GM19099 (cell line): ENCODE data around the gene FARSB.

Source experiments
- POLR2A ChIP-seq: IDR thresholded peaks from 3 replicates; pipeline ENCODE4 v1.6.1; 2011; ENCODE audit warnings: low read depth; ENCODE audit not compliant: insufficient read length; ENCODE audit errors: extremely low read depth

FARSB gene

DNA sequence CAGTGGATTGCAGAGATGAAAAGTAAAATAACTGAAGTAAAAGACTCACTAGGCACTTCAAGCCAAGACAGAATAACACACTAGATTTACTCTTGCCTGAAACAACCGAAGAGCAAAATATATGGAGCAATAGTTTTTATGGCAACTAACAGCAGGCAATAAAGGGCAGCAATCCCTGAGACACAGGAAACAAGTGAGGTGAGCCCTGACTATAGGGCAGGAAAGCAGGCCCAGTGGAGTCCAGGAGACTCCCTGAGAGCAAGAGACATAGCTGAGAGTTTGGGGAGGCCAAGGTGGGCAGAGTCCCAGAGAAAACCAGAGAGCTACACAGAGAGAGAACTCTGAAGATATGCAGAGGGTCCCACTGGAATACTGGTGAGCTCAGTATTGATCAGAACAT is 18.8 kb downstream of the FARSB start:
- no peak for TF ChIP-seq POLR2A

DNA sequence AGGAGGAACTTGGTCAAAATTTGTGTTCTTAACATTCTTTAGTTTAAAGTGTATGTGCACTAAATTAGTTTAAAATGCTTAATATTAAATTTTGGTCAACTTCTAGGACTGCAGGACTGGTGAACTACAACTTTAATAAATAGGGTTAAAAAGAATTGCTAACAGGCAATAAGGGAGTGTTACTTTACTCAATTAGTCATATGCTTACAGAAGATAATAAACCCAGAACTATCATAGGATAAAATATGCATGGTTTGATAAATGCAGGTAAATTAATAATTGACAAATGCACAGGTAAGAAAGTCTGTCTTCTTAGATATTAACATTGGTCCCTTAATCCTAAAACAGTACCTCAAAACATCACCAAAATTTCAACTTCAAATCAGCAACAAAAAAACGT is 20.6 kb downstream of the FARSB start:
- TF ChIP-seq POLR2A = no peak

DNA sequence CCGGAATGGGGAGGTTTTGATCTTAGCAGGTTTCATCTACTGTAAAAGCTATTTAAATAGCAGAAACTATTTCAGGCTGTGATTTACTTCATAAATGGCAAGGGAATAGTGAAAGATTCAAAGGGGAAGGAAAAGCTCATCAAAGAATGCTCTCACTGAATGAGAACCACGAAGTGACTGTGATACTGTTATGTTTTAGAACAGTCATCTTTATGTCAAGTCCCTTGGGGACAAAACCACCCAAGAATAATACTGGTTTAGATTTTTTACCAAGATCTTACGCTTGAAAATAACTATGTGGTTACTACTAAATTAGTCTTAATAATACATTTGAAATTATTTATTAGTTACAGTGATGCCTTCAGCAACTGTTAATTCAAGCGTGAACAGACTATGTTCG is 28.1 kb downstream of the FARSB start:
- no peak for TF ChIP-seq POLR2A

DNA sequence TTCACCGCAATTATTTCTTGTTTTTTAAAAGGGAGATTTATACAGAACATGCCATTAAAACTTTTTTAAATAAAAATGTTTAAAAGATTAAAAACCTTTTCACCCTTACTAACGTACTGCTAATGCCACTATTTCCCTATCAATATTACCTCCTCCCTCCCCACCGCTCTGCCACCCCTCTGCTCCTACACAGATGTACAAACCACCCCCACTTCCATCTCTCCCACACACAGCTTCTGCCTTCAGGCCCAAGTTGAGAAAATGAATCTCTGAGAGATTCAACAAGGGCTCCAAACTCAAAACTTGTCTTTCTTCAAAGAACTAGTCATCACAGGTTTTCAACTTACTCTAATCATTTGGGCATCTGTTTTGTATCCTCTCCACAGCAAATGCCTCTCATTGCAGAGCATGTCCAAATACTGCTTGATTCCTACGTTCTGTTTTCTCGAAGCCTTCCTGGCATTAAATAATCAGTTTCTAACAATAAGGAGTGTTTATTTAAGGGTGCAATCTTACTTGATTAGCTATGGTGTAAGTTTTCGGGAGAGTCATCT is 32.1 kb downstream of the FARSB start:
- TF ChIP-seq POLR2A = no peak

DNA sequence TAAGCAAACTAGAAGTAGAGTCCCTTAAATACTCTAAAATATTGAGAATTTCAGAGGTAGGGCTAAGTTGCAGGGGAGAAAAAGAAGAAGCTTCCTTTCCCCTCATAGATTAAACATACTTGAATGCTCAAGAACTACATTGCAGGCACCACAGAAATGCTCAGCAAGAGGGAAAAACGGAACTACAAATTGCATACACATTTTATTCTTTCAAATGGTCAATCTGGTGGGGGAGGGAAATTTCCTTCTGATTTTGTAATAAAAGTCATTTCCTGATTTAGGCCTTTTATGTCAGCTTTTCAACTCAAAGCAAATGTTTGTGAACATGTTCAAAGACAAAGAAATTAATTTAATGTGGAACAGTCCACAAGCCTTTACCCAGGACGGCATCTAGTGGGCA is 33.0 kb downstream of the FARSB start:
- no peak for TF ChIP-seq POLR2A

DNA sequence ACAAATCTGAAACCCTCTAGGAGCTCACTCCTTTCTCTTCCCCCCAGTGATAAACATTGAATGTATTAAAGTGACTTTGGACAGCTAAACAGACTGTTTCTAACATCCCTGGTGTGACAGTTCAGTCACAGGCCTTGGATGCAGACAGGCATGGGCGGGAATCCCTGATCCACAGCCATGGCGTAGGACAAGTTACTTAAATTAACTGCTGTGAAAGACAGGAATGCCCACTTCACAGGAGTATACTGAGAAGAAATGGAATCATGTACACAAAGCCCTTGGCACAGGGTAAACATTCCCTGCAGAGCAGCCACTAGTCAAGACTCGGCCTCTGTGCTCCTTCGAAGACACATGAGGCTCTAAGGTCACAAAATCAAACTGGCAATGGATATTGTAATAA is 34.0 kb downstream of the FARSB start:
- no peak for TF ChIP-seq POLR2A

DNA sequence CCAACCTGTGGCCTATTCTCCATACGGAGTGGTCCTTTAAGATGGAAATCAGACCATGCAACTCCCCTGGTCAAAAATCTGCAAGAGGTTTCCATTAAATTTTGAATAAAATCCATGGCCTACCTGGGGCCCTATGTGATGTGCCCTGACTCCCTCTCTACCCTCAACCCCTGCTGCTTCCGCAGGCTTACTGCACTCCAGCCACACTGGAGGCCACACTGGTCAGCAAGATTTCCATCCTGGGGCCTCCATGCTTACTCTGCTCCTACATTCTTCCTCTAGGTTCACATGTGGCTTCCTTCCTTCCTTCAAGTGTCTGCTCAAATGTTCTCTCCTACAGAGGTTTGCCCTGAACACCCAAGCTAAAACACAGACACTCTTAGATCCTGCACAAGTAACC is 40.6 kb downstream of the FARSB start:
- no peak for TF ChIP-seq POLR2A

DNA sequence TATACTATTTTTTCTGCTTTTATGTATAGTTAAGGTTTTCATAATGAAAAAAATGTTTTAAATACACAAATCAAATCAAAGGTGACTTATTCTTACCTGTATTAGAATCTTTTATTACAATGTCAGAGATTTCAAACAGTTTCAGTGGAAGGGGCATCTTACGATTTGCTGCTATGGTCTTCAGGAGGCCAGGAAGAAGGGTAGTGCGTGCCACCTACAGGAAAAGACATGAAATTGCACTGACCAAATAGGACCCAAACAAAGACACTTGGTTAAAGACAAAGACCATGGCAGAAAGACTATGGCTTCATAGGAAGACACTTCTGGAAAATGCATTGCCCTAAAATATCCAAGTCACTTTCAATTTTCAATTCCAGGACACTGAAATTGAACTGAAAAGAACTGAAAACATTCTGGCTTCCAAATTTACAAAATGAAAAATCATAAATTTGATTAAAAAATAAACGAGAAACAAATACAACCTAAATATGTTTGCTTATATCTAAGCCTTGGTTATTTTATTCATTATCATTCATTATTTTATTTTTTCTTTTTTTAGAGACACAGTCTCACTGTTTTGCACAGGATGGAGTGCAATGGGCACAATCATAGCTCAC is 42.1 kb downstream of the FARSB start:
- no peak for TF ChIP-seq POLR2A

DNA sequence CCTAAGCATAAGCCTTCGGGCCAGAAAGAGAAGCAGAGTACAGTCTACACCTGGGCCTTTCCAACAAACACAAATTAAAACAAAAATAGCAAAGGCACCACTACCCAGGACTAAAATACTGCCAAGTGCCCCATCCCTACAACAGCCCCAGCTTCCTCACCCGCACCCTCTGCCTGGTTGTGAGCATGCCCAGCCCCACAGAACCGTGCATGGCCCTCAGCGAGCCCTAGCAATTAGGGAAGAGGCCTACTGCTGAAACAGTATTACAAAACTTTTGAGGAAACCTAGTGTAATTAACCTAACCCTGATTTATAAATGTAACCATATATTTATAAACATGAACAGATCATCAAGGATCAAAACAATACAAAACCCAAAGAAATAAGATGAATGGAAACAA is 44.2 kb downstream of the FARSB start:
- TF ChIP-seq POLR2A = no peak

DNA sequence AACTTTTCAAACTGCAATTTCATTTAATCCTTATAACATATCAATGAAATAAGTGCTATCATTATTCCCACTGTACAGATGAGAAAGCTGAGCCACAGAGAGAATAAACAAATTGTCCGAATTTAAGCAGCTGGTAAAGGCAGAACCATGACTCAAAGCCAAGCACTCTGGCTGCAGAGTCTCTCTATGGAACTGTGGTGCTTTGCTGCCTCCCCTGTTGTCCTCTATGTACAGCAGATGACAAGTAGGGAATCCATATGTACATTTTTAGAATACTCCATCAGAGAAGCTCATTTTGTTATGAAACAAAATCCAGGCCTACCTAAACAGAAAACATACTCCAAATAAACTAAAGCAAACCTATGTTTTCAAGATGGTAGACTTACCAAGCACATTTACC is 45.1 kb downstream of the FARSB start:
- no peak for TF ChIP-seq POLR2A

DNA sequence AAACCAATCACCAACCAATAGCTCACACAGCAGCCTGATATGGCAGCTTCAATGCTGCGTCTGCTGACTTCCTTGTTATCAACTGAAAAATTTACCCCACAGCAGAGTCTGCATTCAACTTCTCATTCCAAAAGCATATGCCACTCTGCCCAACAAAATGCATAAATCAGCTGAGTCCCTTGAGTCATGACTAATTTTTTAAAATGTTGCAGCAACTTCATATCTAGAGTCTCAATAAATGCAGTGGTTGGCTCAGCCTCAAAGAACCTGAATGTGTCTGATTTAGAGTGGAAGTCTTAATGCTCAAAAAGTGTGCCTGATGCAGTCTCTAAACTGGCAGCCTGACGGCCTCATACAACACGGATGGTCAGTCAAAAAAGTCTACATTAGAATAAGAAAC is 46.5 kb downstream of the FARSB start:
- no peak for TF ChIP-seq POLR2A

DNA sequence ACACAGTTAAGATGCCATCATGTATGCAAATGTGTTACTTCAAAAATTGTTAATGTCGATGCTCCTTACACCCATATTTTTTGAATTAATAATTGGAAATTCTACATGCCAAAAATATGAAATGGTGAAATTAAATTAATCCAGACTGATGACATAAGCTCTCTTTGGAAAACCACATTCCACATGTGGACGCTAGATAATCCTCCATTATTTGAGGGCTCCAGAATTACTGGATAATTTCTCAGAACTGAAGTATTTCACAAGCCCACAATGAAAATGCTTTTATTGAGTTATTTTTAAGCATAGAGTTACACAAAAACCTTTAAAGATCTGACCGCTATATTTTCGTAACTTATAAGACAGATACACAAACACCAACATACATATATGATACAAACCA is 47.8 kb downstream of the FARSB start:
- no peak for TF ChIP-seq POLR2A

DNA sequence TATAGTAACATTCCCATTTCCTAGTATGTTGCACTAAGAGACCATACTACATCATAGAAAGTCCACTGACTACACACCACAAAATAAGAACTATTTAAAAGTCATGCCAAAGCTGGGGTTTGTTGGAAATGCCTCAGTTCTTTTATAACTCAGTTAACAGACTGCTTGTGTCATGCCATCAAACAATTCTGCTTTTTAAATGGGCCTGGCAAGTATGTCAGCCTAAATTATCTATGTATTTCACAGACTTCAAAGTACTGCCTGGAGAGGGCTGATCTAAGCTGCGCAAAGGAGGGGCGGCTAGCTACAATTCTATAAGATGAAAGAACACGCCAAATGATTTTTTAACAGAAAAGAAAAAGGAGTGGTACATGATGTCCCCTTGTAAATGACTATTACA is 49.6 kb downstream of the FARSB start:
- TF ChIP-seq POLR2A = no peak

DNA sequence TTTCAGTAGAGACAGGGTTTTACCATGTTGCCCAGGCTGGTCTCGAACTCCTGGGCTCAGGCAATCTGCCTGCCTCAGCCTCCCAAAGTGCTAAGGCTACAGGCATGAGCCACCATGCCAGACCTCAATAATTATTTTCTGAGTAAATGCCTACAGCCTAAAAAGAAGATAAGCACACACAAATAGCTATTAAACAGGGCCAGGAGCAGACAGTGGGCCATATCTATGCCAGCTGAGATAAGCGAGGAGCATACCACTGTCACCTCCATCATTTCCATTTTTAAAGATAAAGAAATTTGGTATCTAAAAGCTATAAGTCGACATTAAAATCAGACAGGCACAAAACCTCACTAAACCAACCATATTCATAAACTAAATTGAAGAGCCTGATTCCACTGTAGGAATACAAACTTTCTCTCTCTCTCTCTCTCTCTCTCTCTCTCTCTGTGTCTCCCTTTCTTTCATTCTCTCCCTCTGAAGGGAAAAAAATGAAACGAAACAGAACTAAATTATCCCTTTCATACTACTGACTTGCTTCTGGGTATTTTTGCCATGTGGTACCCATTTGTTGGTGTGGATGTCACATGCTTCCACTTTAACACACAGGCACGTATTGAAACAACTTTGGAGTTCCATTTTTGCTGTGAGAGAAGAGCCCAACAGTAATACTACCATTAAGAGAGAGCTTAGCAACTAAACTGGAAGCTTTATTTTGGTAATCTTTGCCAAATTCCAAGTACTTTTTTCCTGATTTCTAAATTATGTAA is 51.0 kb downstream of the FARSB start:
- no peak for TF ChIP-seq POLR2A

DNA sequence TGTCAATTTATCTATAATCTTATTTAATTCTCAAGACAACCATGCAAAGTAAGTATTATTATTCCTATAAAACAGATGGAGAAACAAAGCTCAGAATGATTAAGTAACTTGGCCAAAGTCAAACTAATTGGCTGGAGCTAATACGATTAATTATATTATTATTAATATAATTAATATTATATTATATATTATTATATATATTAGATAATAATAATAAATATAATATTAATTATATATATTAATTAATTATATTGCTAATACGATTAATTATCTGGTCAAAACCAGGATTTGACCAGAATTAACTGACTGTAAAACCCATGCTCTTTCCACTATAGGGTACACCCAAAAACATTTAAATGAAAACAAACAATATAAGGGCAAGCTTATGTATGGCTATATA is 52.4 kb downstream of the FARSB start:
- no peak for TF ChIP-seq POLR2A

DNA sequence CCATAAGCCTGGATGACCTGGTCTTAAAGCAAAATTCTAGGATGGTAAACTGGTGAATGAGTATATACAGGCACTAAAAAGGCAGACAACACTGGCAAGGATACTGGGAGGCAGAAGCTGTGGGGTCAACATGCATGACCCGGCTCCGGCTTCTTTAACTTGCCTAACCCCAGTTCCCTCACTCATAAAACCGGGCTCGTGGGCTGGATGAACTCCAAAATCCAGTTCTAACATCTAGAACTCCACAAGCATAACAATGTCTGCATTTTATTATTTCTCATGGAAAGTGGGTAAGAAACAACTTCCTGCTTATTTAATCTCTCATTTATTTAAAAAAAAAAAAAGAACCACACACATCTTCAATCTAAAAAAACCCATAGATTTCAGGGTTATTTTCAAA is 57.3 kb downstream of the FARSB start:
- TF ChIP-seq POLR2A = no peak
